ENCODE results near the gene SLC16A6.
A peak's percentile ranks its signal among the peaks of the same experiment; 100 is the strongest.

Gene SLC16A6

GRCh38 chr17:68302066-68302564 lies 11.2 kb upstream of the SLC16A6 start:
- H2BK120ac ChIP-seq (ENCODE audit: low read depth, low read length) = no peak overlapping the region
- no peak overlapping the region for H2BK15ac ChIP-seq (ENCODE audit: low read length)
- no peak overlapping the region for H4K91ac ChIP-seq (ENCODE audit: low read depth, low read length, poor library complexity)
- peaks cover 0 to 2% of the 10 kb centered on the region in 2 donors for H3K4me1 ChIP-seq (ENCODE audit: control insufficient read depth in 2 of 2, insufficient read depth in 1 of 2, low read depth in 1 of 2, low read length in 2 of 2)
- H2BK5ac ChIP-seq (ENCODE audit: low read length) = no peak overlapping the region
- H3K27me3 ChIP-seq (ENCODE audit: control insufficient read depth in 3 of 3, insufficient read depth in 3 of 3, low read depth in 1 of 3, low read length in 3 of 3) = no peaks in the 10 kb centered on the region
- no peak for DNase-seq (ENCODE audit: low spot score)
- H3K79me1 ChIP-seq (ENCODE audit: low read depth, low read length) = no peaks in the 10 kb centered on the region
- H3K9ac ChIP-seq (ENCODE audit: low read depth, low read length, poor library complexity) = no peak overlapping the region
- H2BK12ac ChIP-seq (ENCODE audit: low read length) = no peak overlapping the region
- H2AK5ac ChIP-seq (ENCODE audit: low read depth, low read length) = no peak overlapping the region
- peak overlapping the region; percentile 20 for H3K4me2 ChIP-seq (ENCODE audit: insufficient read depth, low read length, poor library complexity, severe bottlenecking)
- H3K23ac ChIP-seq (ENCODE audit: low read depth, low read length, poor library complexity) = no peak overlapping the region
- H3K18ac ChIP-seq (ENCODE audit: low read length) = no peak overlapping the region
- no peak overlapping the region for H3K4ac ChIP-seq (ENCODE audit: low read length)
- no peak overlapping the region for H2AFZ ChIP-seq (ENCODE audit: low read length)
- H3K27ac ChIP-seq (replicated peaks; ENCODE audit: low read length) = no peak overlapping the region
- H3K4me3 ChIP-seq (ENCODE audit: low read length in 2 of 2) = no peak overlapping the region
- no CpG with 5 or more reads among the region's 10 CpGs for WGBS, 2 donors (ENCODE audit: extremely low coverage in 2 of 2, insufficient read length in 2 of 2, insufficient replicate concordance in 1 of 2)
- no peak overlapping the region for H4K8ac ChIP-seq (ENCODE audit: low read depth, low read length)
- peaks cover 0 to 21% of the 10 kb centered on the region in 2 donors for H3K9me3 ChIP-seq (replicated peaks in 1 of 2; ENCODE audit: control insufficient read depth in 2 of 2, insufficient read depth in 1 of 2, low read depth in 1 of 2, low read length in 2 of 2)
- peaks cover 0 to 8% of the 10 kb centered on the region in 2 donors for H3K36me3 ChIP-seq (replicated peaks in 1 of 2; ENCODE audit: control insufficient read depth in 2 of 2, insufficient read depth in 2 of 2, low read length in 2 of 2)
- H3K14ac ChIP-seq (ENCODE audit: low read length) = no peak overlapping the region

- Histone ChIP-seq H3K27me3 (ENCODE audit: control insufficient read depth in 3 of 3, insufficient read depth in 3 of 3, low read depth in 1 of 3, low read length in 3 of 3) (no peaks in the 10 kb centered on the region), H2BK12ac (ENCODE audit: low read length) (no peak overlapping the region), H3K23ac (ENCODE audit: low read depth, low read length, poor library complexity) (no peak overlapping the region), H3K4me3 (ENCODE audit: low read length in 2 of 2) (no peak overlapping the region), H3K14ac (ENCODE audit: low read length) (no peak overlapping the region), H2AFZ (ENCODE audit: low read length) (no peak overlapping the region), H3K27ac (replicated peaks; ENCODE audit: low read length) (no peak overlapping the region), H3K18ac (ENCODE audit: low read length) (no peak overlapping the region), H2BK120ac (ENCODE audit: low read depth, low read length) (no peak overlapping the region), H2BK15ac (ENCODE audit: low read length) (no peak overlapping the region), H3K36me3 (replicated peaks in 1 of 2; ENCODE audit: control insufficient read depth in 2 of 2, insufficient read depth in 2 of 2, low read length in 2 of 2) (peaks cover 0 to 2% of the 10 kb centered on the region in 2 donors), H3K9ac (ENCODE audit: low read depth, low read length, poor library complexity) (no peak overlapping the region), H4K91ac (ENCODE audit: low read depth, low read length, poor library complexity) (no peak overlapping the region), H4K8ac (ENCODE audit: low read depth, low read length) (no peak overlapping the region), H3K4me1 (ENCODE audit: control insufficient read depth in 2 of 2, insufficient read depth in 1 of 2, low read depth in 1 of 2, low read length in 2 of 2) (peaks cover 0 to 2% of the 10 kb centered on the region in 2 donors), H3K9me3 (replicated peaks in 1 of 2; ENCODE audit: control insufficient read depth in 2 of 2, insufficient read depth in 1 of 2, low read depth in 1 of 2, low read length in 2 of 2) (peaks cover 0 to 15% of the 10 kb centered on the region in 2 donors), H3K79me1 (ENCODE audit: low read depth, low read length) (no peaks in the 10 kb centered on the region), H3K4me2 (ENCODE audit: insufficient read depth, low read length, poor library complexity, severe bottlenecking) (no peak overlapping the region), H3K4ac (ENCODE audit: low read length) (no peak overlapping the region), H2BK5ac (ENCODE audit: low read length) (no peak overlapping the region), H2AK5ac (ENCODE audit: low read depth, low read length) (no peak overlapping the region)
- no CpG with 5 or more reads among the region's 9 CpGs for WGBS, 2 donors (ENCODE audit: extremely low coverage in 2 of 2, insufficient read length in 2 of 2, insufficient replicate concordance in 1 of 2)
- no peak for DNase-seq (ENCODE audit: low spot score)
Measured at GRCh38 chr17:68301438-68301959, 10.6 kb upstream of the SLC16A6 start.

GRCh38 chr17:68299817-68300216 lies 8.9 kb upstream of the SLC16A6 start:
- H3K79me1 ChIP-seq (ENCODE audit: low read depth, low read length) = no peaks in the 10 kb centered on the region
- no peak overlapping the region for H3K18ac ChIP-seq (ENCODE audit: low read length)
- no peak overlapping the region for H3K9ac ChIP-seq (ENCODE audit: low read depth, low read length, poor library complexity)
- H3K23ac ChIP-seq (ENCODE audit: low read depth, low read length, poor library complexity) = no peak overlapping the region
- no CpG with 5 or more reads among the region's 3 CpGs for WGBS, 2 donors (ENCODE audit: extremely low coverage in 2 of 2, insufficient read length in 2 of 2, insufficient replicate concordance in 1 of 2)
- no peak overlapping the region for H2AFZ ChIP-seq (ENCODE audit: low read length)
- H2AK5ac ChIP-seq (ENCODE audit: low read depth, low read length) = no peak overlapping the region
- H2BK15ac ChIP-seq (ENCODE audit: low read length) = no peak overlapping the region
- no peak overlapping the region for H2BK12ac ChIP-seq (ENCODE audit: low read length)
- no peak overlapping the region for H4K91ac ChIP-seq (ENCODE audit: low read depth, low read length, poor library complexity)
- DNase-seq (ENCODE audit: low spot score) = no peak
- peaks cover 0 to 13% of the 10 kb centered on the region in 2 donors for H3K9me3 ChIP-seq (replicated peaks in 1 of 2; ENCODE audit: control insufficient read depth in 2 of 2, insufficient read depth in 1 of 2, low read depth in 1 of 2, low read length in 2 of 2)
- no peak overlapping the region for H2BK120ac ChIP-seq (ENCODE audit: low read depth, low read length)
- no peak overlapping the region for H4K8ac ChIP-seq (ENCODE audit: low read depth, low read length)
- no peak overlapping the region for H3K27ac ChIP-seq (replicated peaks; ENCODE audit: low read length)
- H3K36me3 ChIP-seq (replicated peaks in 1 of 2; ENCODE audit: control insufficient read depth in 2 of 2, insufficient read depth in 2 of 2, low read length in 2 of 2) = no peaks in the 10 kb centered on the region
- no peak overlapping the region for H3K4me3 ChIP-seq (ENCODE audit: low read length in 2 of 2)
- no peak overlapping the region for H2BK5ac ChIP-seq (ENCODE audit: low read length)
- H3K4me2 ChIP-seq (ENCODE audit: insufficient read depth, low read length, poor library complexity, severe bottlenecking) = no peak overlapping the region
- H3K4ac ChIP-seq (ENCODE audit: low read length) = no peak overlapping the region
- peaks cover 0 to 5% of the 10 kb centered on the region in 2 donors for H3K4me1 ChIP-seq (ENCODE audit: control insufficient read depth in 2 of 2, insufficient read depth in 1 of 2, low read depth in 1 of 2, low read length in 2 of 2)
- no peak overlapping the region for H3K14ac ChIP-seq (ENCODE audit: low read length)
- no peaks in the 10 kb centered on the region for H3K27me3 ChIP-seq (ENCODE audit: control insufficient read depth in 3 of 3, insufficient read depth in 3 of 3, low read depth in 1 of 3, low read length in 3 of 3)

- H3K9me3 ChIP-seq (replicated peaks in 1 of 2; ENCODE audit: control insufficient read depth in 2 of 2, insufficient read depth in 1 of 2, low read depth in 1 of 2, low read length in 2 of 2) = peaks cover 0 to 13% of the 10 kb centered on the region in 2 donors
- no peak for DNase-seq (ENCODE audit: low spot score)
- no peak overlapping the region for H2BK15ac ChIP-seq (ENCODE audit: low read length)
- peaks cover 8% of the 10 kb centered on the region in 2 donors for H3K4me1 ChIP-seq (ENCODE audit: control insufficient read depth in 2 of 2, insufficient read depth in 1 of 2, low read depth in 1 of 2, low read length in 2 of 2)
- H2BK12ac ChIP-seq (ENCODE audit: low read length) = no peak overlapping the region
- no peak overlapping the region for H2BK5ac ChIP-seq (ENCODE audit: low read length)
- H3K4me3 ChIP-seq (ENCODE audit: low read length in 2 of 2) = no peak overlapping the region
- no peaks in the 10 kb centered on the region for H3K27me3 ChIP-seq (ENCODE audit: control insufficient read depth in 3 of 3, insufficient read depth in 3 of 3, low read depth in 1 of 3, low read length in 3 of 3)
- H3K27ac ChIP-seq (replicated peaks; ENCODE audit: low read length) = no peak overlapping the region
- H3K9ac ChIP-seq (ENCODE audit: low read depth, low read length, poor library complexity) = no peak overlapping the region
- H3K23ac ChIP-seq (ENCODE audit: low read depth, low read length, poor library complexity) = no peak overlapping the region
- H2AFZ ChIP-seq (ENCODE audit: low read length) = no peak overlapping the region
- no peak overlapping the region for H4K91ac ChIP-seq (ENCODE audit: low read depth, low read length, poor library complexity)
- no peak overlapping the region for H2AK5ac ChIP-seq (ENCODE audit: low read depth, low read length)
- H3K79me1 ChIP-seq (ENCODE audit: low read depth, low read length) = no peaks in the 10 kb centered on the region
- H3K18ac ChIP-seq (ENCODE audit: low read length) = no peak overlapping the region
- H3K4ac ChIP-seq (ENCODE audit: low read length) = no peak overlapping the region
- H3K4me2 ChIP-seq (ENCODE audit: insufficient read depth, low read length, poor library complexity, severe bottlenecking) = no peak overlapping the region
- no peak overlapping the region for H3K14ac ChIP-seq (ENCODE audit: low read length)
- H3K36me3 ChIP-seq (replicated peaks in 1 of 2; ENCODE audit: control insufficient read depth in 2 of 2, insufficient read depth in 2 of 2, low read length in 2 of 2) = no peaks in the 10 kb centered on the region
- H2BK120ac ChIP-seq (ENCODE audit: low read depth, low read length) = no peak overlapping the region
- H4K8ac ChIP-seq (ENCODE audit: low read depth, low read length) = no peak overlapping the region
Measured at GRCh38 chr17:68298601-68299000, 7.7 kb upstream of the SLC16A6 start.
